Measurements from ENCODE around the gene RAET1L. TPM values are rescaled to one million over a fixed set of nuclear protein-coding genes. Genes with fewer than 3 reads are reported as not detected.

Gene RAET1L
- total and polyA plus RNA-seq, 9 of the 15 experiments (the other 6 are each of a cell fraction or from before 2014, with no cell fraction given) = not detected

GRCh38 chr6:149984773-149985172 is 40.6 kb downstream of the RAET1L start:
- no TSS peak for BruUV-seq (replicated peaks)
- H3K27me3 ChIP-seq (ENCODE audit: control insufficient read depth in 2 of 2, insufficient read depth in 2 of 2, low read length in 2 of 2) = peaks cover 49 to 53% of the 10 kb centered on the region in 2 experiments
- DNase-seq (ENCODE audit: extremely low read depth in 1 of 4, low spot score in 3 of 4) = no peak
- POLR2A ChIA-PET = no interaction called here
- 0% methylated on average over 5 of the region's 5 CpGs for WGBS (ENCODE audit: insufficient coverage, low coverage, missing lambda C conversion rate)
- intact Hi-C loops (cut with micrococcal nuclease) = no loop called here
- no peaks in the 10 kb centered on the region for H3K9me1 ChIP-seq (ENCODE audit: control insufficient read depth, insufficient read depth, low read length)
- H3K4me2 ChIP-seq (ENCODE audit: insufficient read depth, low read length) = no peak overlapping the region
- no peaks in the 10 kb centered on the region for H3K4me1 ChIP-seq (replicated peaks in 1 of 2; ENCODE audit: control insufficient read depth in 2 of 2, insufficient read depth in 2 of 2, low read length in 2 of 2)
- no peak for FAIRE-seq
- H3K9me3 ChIP-seq (replicated peaks; ENCODE audit: control insufficient read depth, insufficient read depth, low read depth, low read length) = no peaks in the 10 kb centered on the region
- no peak overlapping the region for H3K4me3 ChIP-seq
- no peak overlapping the region for H3K27ac ChIP-seq (ENCODE audit: extremely low read depth, low read depth, low read length)
- no peak for ATAC-seq
- no peak overlapping the region for H2AFZ ChIP-seq (ENCODE audit: low read depth, low read length)
- no peaks in the 10 kb centered on the region for H3K79me2 ChIP-seq (ENCODE audit: control insufficient read depth, insufficient read depth, low read length)
- CTCF ChIA-PET (ENCODE audit: low intra/inter-chr PET ratio) = no interaction called here
- in situ Hi-C loops (cut with MboI) = no loop called here
- H4K20me1 ChIP-seq (replicated peaks; ENCODE audit: control insufficient read depth, insufficient read depth, low read length) = no peaks in the 10 kb centered on the region; the same call in 1 of the 2 replicates
- no peak overlapping the region for H3K9ac ChIP-seq (ENCODE audit: insufficient read depth in 1 of 2, low read depth in 2 of 2, low read length in 2 of 2)
- H3K36me3 ChIP-seq (ENCODE audit: control insufficient read depth, insufficient read depth, low read length) = no peaks in the 10 kb centered on the region
- no peak for TF ChIP-seq ZKSCAN8 (CRISPR knock-in tag; IDR thresholded peaks at IDR 0.05)
- TF ChIP-seq, protein P1, sequence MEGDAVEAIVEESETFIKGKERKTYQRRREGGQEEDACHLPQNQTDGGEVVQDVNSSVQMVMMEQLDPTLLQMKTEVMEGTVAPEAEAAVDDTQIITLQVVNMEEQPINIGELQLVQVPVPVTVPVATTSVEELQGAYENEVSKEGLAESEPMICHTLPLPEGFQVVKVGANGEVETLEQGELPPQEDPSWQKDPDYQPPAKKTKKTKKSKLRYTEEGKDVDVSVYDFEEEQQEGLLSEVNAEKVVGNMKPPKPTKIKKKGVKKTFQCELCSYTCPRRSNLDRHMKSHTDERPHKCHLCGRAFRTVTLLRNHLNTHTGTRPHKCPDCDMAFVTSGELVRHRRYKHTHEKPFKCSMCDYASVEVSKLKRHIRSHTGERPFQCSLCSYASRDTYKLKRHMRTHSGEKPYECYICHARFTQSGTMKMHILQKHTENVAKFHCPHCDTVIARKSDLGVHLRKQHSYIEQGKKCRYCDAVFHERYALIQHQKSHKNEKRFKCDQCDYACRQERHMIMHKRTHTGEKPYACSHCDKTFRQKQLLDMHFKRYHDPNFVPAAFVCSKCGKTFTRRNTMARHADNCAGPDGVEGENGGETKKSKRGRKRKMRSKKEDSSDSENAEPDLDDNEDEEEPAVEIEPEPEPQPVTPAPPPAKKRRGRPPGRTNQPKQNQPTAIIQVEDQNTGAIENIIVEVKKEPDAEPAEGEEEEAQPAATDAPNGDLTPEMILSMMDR (IDR thresholded peaks at IDR 0.05 in 2 of 3, conservative IDR thresholded peaks at IDR 0.05 in 1 of 3; ENCODE audit: insufficient read depth in 2 of 3, low read depth in 1 of 3, low read length in 3 of 3) = no peak
- TF ChIP-seq ELF2 (CRISPR knock-in tag; IDR thresholded peaks at IDR 0.05) = no peak
- no peak for TF ChIP-seq MCM7 (IDR thresholded peaks at IDR 0.05)
- TF ChIP-seq ZNF584 (CRISPR knock-in tag; IDR thresholded peaks at IDR 0.05; ENCODE audit: low read depth) = no peak
- TF ChIP-seq SIRT6 (IDR thresholded peaks at IDR 0.05; ENCODE audit: low read depth, low read length) = no peak
- TF ChIP-seq MED1 (CRISPR knock-in tag; IDR thresholded peaks at IDR 0.05; ENCODE audit: borderline replicate concordance) = no peak
- TF ChIP-seq CREB3L1 (IDR thresholded peaks at IDR 0.05; ENCODE audit: borderline replicate concordance, low read depth) = no peak
- no peak for TF ChIP-seq ZNF699 (CRISPR knock-in tag; IDR thresholded peaks at IDR 0.05; ENCODE audit: insufficient replicate concordance)
- TF ChIP-seq GTF2F1 (IDR thresholded peaks at IDR 0.05; ENCODE audit: low read depth, low read length) = no peak
- TF ChIP-seq, protein P2, sequence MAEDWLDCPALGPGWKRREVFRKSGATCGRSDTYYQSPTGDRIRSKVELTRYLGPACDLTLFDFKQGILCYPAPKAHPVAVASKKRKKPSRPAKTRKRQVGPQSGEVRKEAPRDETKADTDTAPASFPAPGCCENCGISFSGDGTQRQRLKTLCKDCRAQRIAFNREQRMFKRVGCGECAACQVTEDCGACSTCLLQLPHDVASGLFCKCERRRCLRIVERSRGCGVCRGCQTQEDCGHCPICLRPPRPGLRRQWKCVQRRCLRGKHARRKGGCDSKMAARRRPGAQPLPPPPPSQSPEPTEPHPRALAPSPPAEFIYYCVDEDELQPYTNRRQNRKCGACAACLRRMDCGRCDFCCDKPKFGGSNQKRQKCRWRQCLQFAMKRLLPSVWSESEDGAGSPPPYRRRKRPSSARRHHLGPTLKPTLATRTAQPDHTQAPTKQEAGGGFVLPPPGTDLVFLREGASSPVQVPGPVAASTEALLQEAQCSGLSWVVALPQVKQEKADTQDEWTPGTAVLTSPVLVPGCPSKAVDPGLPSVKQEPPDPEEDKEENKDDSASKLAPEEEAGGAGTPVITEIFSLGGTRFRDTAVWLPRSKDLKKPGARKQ (CRISPR knock-in tag; IDR thresholded peaks at IDR 0.05) = no peak
- TF ChIP-seq, protein P3, sequence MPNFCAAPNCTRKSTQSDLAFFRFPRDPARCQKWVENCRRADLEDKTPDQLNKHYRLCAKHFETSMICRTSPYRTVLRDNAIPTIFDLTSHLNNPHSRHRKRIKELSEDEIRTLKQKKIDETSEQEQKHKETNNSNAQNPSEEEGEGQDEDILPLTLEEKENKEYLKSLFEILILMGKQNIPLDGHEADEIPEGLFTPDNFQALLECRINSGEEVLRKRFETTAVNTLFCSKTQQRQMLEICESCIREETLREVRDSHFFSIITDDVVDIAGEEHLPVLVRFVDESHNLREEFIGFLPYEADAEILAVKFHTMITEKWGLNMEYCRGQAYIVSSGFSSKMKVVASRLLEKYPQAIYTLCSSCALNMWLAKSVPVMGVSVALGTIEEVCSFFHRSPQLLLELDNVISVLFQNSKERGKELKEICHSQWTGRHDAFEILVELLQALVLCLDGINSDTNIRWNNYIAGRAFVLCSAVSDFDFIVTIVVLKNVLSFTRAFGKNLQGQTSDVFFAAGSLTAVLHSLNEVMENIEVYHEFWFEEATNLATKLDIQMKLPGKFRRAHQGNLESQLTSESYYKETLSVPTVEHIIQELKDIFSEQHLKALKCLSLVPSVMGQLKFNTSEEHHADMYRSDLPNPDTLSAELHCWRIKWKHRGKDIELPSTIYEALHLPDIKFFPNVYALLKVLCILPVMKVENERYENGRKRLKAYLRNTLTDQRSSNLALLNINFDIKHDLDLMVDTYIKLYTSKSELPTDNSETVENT (CRISPR knock-in tag; IDR thresholded peaks at IDR 0.05) = no peak
- TF ChIP-seq PREB (CRISPR knock-in tag; IDR thresholded peaks at IDR 0.05) = no peak
- no peak for TF ChIP-seq SRSF3 (IDR thresholded peaks at IDR 0.05; ENCODE audit: insufficient read depth, low read length)
- no peak for TF ChIP-seq RNF2 (IDR thresholded peaks at IDR 0.05)

Data from K562 (cell line).